HepG2 (cell line): ENCODE data around the gene GRK6. TPM values are rescaled to one million over a fixed set of nuclear protein-coding genes. Genes with fewer than 3 reads are reported as not detected.

ENCODE experiments used
- FIP1L1 ChIP-seq: fragments of 200-400 bp; formaldehyde crosslinking; IDR thresholded peaks from 2 replicates; pipeline ENCODE4 v1.6.1; 2018; ENCODE audit warnings: low read depth, mild to moderate bottlenecking, low read length, moderate library complexity, borderline replicate concordance; ENCODE audit not compliant: insufficient read depth
- FOXA3 ChIP-seq: IDR thresholded peaks from 2 replicates; pipeline ENCODE4 v1.6.1; 2016; ENCODE audit warnings: missing genetic modification reagents, missing compliant biosample characterization
- GTF3A ChIP-seq: sonication (generic); formaldehyde crosslinking; conservative IDR thresholded peaks from 2 replicates; pipeline ENCODE4 v1.4.0; 2020; ENCODE audit warnings: mild to moderate bottlenecking, missing genetic modification reagents
- HDAC2 ChIP-seq: sonication (generic); formaldehyde crosslinking; IDR thresholded peaks from 2 replicates; pipeline ENCODE4 v1.4.0; 2020; ENCODE audit warnings: missing genetic modification reagents
- HDAC6 ChIP-seq: fragments of 200-600 bp; sonication (generic); IDR thresholded peaks from 2 replicates; pipeline ENCODE4 v1.7.0; 2017; ENCODE audit warnings: mild to moderate bottlenecking, antibody characterized with exemption, low read length, low read depth
- HNRNPUL1 ChIP-seq: fragments of 200-400 bp; formaldehyde crosslinking; IDR thresholded peaks from 2 replicates; pipeline ENCODE4 v1.6.1; 2017; ENCODE audit warnings: low read depth, mild to moderate bottlenecking, low read length, moderate library complexity
- IKZF1 ChIP-seq: fragments of 450-650 bp; IDR thresholded peaks from 2 replicates; pipeline ENCODE4 v1.7.1; 2016
- KDM2A ChIP-seq: sonication (generic); formaldehyde crosslinking; IDR thresholded peaks from 2 replicates; pipeline ENCODE4 v1.4.0; 2020; ENCODE audit warnings: low read depth, missing genetic modification reagents, borderline replicate concordance
- MTF1 ChIP-seq: sonication (generic); formaldehyde crosslinking; IDR thresholded peaks from 2 replicates; pipeline ENCODE4 v1.5.0; 2020; ENCODE audit warnings: missing genetic modification reagents
- NFE2 ChIP-seq: sonication (generic); formaldehyde crosslinking; IDR thresholded peaks from 2 replicates; pipeline ENCODE4 v1.4.0; 2020; ENCODE audit warnings: missing genetic modification reagents
- RARA ChIP-seq: IDR thresholded peaks from 2 replicates; pipeline ENCODE4 v1.6.1; 2016; ENCODE audit warnings: missing genetic modification reagents, missing compliant biosample characterization
- SAP130 ChIP-seq: IDR thresholded peaks from 2 replicates; pipeline ENCODE4 v1.6.1; 2016; ENCODE audit warnings: low read depth
- SCMH1 ChIP-seq: sonication (generic); formaldehyde crosslinking; IDR thresholded peaks from 2 replicates; pipeline ENCODE4 v1.9.0; 2021; ENCODE audit warnings: missing genetic modification reagents, mild to moderate bottlenecking, borderline replicate concordance
- TP53 ChIP-seq: sonication (generic); formaldehyde crosslinking; conservative IDR thresholded peaks from 2 replicates; pipeline ENCODE4 v1.4.0; 2020; ENCODE audit warnings: missing genetic modification reagents
- U2AF2 ChIP-seq: fragments of 200-400 bp; formaldehyde crosslinking; IDR thresholded peaks from 2 replicates; pipeline ENCODE4 v1.6.1; 2017; ENCODE audit warnings: low read depth, mild to moderate bottlenecking, low read length
- ZFX ChIP-seq: sonication (generic); formaldehyde crosslinking; IDR thresholded peaks from 2 replicates; pipeline ENCODE4 v1.4.0; 2020; ENCODE audit warnings: mild to moderate bottlenecking, low read depth, missing genetic modification reagents, moderate library complexity
- ZFY ChIP-seq: sonication (generic); formaldehyde crosslinking; IDR thresholded peaks from 2 replicates; pipeline ENCODE4 v1.4.0; 2020; ENCODE audit warnings: missing genetic modification reagents
- ZNF207 ChIP-seq: fragments of 450-650 bp; IDR thresholded peaks from 2 replicates; pipeline ENCODE4 v1.6.1; 2016; ENCODE audit warnings: antibody characterized with exemption, borderline replicate concordance
- ZNF354B ChIP-seq: sonication (generic); formaldehyde crosslinking; IDR thresholded peaks from 2 replicates; pipeline ENCODE4 v1.8.0; 2022; ENCODE audit warnings: mild to moderate bottlenecking, missing genetic modification reagents
- ZNF670 ChIP-seq: sonication (generic); formaldehyde crosslinking; IDR thresholded peaks from 2 replicates; pipeline ENCODE4 v1.8.0; 2022; ENCODE audit warnings: mild to moderate bottlenecking, missing genetic modification reagents, borderline replicate concordance
- ZZZ3 ChIP-seq: sonication (generic); formaldehyde crosslinking; IDR thresholded peaks from 2 replicates; pipeline ENCODE4 v1.4.0; 2020; ENCODE audit warnings: missing genetic modification reagents, mild to moderate bottlenecking, borderline replicate concordance
- polyA plus RNA-seq, 8 experiments: library from polyadenylated mRNA; depleted of rRNA in 3 of 8; stranded (reverse) in 7 of 8; unstranded in 1 of 8; fragments of >200 nt; fragmentation: Illumina TruSeq in 4 of 8; extraction: Trizol in 4 of 8; gene quantifications; 2 replicates each; pipeline versions ENCODE4 v1.2.1 to v1.2.3, GENCODE V29; 2011 to 2016; ENCODE audit warnings: low read depth in 4 of 8, missing spikeins in 1 of 8, mixed read lengths in 1 of 8; ENCODE audit not compliant: insufficient read depth in 1 of 8
- total RNA-seq, 5 experiments: library from RNA; depleted of rRNA; stranded (reverse); fragments of >200 nt; fragmentation: Illumina TruSeq; extraction: Trizol; gene quantifications; 2 replicates each; pipeline ENCODE4 v1.2.3, GENCODE V29; 2016; ENCODE audit warnings: low read depth in 1 of 5
- TF ChIP-seq, protein P1 (sequence below): sonication (generic); formaldehyde crosslinking; IDR thresholded peaks from 2 replicates; pipeline ENCODE4 v1.4.0; 2020; ENCODE audit warnings: missing genetic modification reagents
- TF ChIP-seq, protein P2 (sequence below): sonication (generic); formaldehyde crosslinking; IDR thresholded peaks from 2 replicates; pipeline ENCODE4 v1.5.0; 2020; ENCODE audit warnings: missing genetic modification reagents, mild to moderate bottlenecking, borderline replicate concordance
- TF ChIP-seq, protein P3 (sequence below): sonication (generic); formaldehyde crosslinking; IDR thresholded peaks from 2 replicates; pipeline ENCODE4 v1.4.0; 2020; ENCODE audit warnings: missing genetic modification reagents
- TF ChIP-seq, protein P4 (sequence below): fragments of 450-650 bp; IDR thresholded peaks from 2 replicates; pipeline ENCODE4 v1.6.1; 2016

Gene GRK6
- total and polyA plus RNA-seq, 2 of the 13 experiments (the other 11 are each of a cell fraction or from before 2014, with no cell fraction given), result 13.2 to 19.9 TPM

DNA sequence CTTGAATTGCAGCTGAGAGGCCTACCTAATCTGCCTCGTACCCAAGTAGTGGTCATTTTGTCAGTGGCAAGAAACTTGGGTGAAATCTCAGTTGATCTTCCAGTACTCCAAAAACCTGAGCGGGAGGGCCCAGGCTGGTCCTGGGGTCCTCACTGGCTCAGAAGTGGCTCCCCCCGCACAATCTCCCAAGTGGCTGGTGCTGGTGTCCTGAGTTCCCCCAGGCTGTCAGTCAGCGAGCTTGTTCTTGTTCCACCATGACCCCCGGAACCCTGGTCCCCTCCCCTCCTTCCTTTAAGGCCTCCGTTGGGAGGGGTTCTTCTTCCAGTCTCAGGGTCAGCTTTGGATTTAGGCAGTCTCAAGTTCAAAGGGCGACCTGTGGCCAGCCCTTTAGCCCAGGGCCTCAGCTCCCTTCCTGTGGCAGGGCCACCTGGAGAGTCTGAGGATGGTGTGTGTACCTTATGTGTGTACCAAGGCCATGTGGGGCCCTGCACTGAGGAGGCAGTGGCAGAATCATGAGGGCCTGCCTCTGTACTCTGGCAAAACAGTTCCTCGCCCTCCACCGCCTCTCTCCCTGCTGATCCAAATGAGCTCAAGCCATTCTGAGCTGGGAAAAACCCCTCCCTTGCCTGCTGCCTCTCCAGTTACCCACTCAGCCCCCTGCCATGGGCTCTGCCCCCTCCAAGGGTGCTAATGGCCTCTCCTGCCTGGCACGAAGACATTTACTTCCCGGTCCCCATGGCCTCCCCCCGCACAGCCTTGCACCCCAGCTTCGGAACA is 51.4 kb downstream of the GRK6 start (continued):
- TF ChIP-seq, protein P1, sequence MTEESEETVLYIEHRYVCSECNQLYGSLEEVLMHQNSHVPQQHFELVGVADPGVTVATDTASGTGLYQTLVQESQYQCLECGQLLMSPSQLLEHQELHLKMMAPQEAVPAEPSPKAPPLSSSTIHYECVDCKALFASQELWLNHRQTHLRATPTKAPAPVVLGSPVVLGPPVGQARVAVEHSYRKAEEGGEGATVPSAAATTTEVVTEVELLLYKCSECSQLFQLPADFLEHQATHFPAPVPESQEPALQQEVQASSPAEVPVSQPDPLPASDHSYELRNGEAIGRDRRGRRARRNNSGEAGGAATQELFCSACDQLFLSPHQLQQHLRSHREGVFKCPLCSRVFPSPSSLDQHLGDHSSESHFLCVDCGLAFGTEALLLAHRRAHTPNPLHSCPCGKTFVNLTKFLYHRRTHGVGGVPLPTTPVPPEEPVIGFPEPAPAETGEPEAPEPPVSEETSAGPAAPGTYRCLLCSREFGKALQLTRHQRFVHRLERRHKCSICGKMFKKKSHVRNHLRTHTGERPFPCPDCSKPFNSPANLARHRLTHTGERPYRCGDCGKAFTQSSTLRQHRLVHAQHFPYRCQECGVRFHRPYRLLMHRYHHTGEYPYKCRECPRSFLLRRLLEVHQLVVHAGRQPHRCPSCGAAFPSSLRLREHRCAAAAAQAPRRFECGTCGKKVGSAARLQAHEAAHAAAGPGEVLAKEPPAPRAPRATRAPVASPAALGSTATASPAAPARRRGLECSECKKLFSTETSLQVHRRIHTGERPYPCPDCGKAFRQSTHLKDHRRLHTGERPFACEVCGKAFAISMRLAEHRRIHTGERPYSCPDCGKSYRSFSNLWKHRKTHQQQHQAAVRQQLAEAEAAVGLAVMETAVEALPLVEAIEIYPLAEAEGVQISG (CRISPR knock-in tag), result no peak
- TF ChIP-seq RARA (CRISPR knock-in tag) (peak; percentile 79), ZNF670 (CRISPR knock-in tag) (no peak), U2AF2 (no peak), TP53 (CRISPR knock-in tag) (no peak), HNRNPUL1 (no peak), ZNF207 (no peak), ZFY (CRISPR knock-in tag) (peak; percentile 49; the same call in 1 of the 2 replicates), ZNF354B (CRISPR knock-in tag) (no peak), GTF3A (CRISPR knock-in tag) (no peak), SAP130 (CRISPR knock-in tag) (peak; percentile 58), ZFX (CRISPR knock-in tag) (peak; percentile 59), HDAC6 (no peak), HDAC2 (CRISPR knock-in tag) (peak; percentile 59; the same call in 1 of the 2 replicates), FIP1L1 (no peak), FOXA3 (CRISPR knock-in tag) (peak; percentile 14; the same call in 1 of the 2 replicates), ZZZ3 (CRISPR knock-in tag) (no peak), IKZF1 (no peak), MTF1 (CRISPR knock-in tag) (no peak), NFE2 (CRISPR knock-in tag) (no peak), SCMH1 (CRISPR knock-in tag) (no peak), KDM2A (peak; percentile 14; the same call in 1 of the 2 replicates)
- TF ChIP-seq, protein P2, sequence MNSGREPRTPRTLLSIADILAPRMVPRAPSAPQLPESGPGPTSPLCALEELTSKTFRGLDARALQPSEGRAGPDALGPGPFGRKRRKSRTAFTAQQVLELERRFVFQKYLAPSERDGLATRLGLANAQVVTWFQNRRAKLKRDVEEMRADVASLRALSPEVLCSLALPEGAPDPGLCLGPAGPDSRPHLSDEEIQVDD (CRISPR knock-in tag), result no peak
- TF ChIP-seq, protein P3, sequence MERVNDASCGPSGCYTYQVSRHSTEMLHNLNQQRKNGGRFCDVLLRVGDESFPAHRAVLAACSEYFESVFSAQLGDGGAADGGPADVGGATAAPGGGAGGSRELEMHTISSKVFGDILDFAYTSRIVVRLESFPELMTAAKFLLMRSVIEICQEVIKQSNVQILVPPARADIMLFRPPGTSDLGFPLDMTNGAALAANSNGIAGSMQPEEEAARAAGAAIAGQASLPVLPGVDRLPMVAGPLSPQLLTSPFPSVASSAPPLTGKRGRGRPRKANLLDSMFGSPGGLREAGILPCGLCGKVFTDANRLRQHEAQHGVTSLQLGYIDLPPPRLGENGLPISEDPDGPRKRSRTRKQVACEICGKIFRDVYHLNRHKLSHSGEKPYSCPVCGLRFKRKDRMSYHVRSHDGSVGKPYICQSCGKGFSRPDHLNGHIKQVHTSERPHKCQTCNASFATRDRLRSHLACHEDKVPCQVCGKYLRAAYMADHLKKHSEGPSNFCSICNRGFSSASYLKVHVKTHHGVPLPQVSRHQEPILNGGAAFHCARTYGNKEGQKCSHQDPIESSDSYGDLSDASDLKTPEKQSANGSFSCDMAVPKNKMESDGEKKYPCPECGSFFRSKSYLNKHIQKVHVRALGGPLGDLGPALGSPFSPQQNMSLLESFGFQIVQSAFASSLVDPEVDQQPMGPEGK (CRISPR knock-in tag), result no peak
- TF ChIP-seq, protein P4, sequence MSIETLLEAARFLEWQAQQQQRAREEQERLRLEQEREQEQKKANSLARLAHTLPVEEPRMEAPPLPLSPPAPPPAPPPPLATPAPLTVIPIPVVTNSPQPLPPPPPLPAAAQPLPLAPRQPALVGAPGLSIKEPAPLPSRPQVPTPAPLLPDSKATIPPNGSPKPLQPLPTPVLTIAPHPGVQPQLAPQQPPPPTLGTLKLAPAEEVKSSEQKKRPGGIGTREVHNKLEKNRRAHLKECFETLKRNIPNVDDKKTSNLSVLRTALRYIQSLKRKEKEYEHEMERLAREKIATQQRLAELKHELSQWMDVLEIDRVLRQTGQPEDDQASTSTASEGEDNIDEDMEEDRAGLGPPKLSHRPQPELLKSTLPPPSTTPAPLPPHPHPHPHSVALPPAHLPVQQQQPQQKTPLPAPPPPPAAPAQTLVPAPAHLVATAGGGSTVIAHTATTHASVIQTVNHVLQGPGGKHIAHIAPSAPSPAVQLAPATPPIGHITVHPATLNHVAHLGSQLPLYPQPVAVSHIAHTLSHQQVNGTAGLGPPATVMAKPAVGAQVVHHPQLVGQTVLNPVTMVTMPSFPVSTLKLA, result no peak
